A549 treated with ZK216348 at 1 μM for 4 hours (cell line): ENCODE data around the gene TAF1C. TPM values are rescaled to one million over a fixed set of nuclear protein-coding genes. Genes with fewer than 3 reads are reported as not detected.

Experiments used
- total RNA-seq: library from RNA; stranded (reverse); fragments of 200-300 nt; extraction: Qiagen RNA extraction; gene quantifications from 5 replicates; pipeline ENCODE4 v1.2.3, GENCODE V29; 2022; ENCODE audit warnings: low read depth

The TAF1C gene, protein sequence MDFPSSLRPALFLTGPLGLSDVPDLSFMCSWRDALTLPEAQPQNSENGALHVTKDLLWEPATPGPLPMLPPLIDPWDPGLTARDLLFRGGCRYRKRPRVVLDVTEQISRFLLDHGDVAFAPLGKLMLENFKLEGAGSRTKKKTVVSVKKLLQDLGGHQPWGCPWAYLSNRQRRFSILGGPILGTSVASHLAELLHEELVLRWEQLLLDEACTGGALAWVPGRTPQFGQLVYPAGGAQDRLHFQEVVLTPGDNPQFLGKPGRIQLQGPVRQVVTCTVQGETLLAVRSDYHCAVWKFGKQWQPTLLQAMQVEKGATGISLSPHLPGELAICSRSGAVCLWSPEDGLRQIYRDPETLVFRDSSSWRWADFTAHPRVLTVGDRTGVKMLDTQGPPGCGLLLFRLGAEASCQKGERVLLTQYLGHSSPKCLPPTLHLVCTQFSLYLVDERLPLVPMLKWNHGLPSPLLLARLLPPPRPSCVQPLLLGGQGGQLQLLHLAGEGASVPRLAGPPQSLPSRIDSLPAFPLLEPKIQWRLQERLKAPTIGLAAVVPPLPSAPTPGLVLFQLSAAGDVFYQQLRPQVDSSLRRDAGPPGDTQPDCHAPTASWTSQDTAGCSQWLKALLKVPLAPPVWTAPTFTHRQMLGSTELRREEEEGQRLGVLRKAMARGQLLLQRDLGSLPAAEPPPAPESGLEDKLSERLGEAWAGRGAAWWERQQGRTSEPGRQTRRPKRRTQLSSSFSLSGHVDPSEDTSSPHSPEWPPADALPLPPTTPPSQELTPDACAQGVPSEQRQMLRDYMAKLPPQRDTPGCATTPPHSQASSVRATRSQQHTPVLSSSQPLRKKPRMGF
- total RNA-seq = 16.1 to 37.0 TPM (median 31.8 TPM) in 5 replicates

DNA sequence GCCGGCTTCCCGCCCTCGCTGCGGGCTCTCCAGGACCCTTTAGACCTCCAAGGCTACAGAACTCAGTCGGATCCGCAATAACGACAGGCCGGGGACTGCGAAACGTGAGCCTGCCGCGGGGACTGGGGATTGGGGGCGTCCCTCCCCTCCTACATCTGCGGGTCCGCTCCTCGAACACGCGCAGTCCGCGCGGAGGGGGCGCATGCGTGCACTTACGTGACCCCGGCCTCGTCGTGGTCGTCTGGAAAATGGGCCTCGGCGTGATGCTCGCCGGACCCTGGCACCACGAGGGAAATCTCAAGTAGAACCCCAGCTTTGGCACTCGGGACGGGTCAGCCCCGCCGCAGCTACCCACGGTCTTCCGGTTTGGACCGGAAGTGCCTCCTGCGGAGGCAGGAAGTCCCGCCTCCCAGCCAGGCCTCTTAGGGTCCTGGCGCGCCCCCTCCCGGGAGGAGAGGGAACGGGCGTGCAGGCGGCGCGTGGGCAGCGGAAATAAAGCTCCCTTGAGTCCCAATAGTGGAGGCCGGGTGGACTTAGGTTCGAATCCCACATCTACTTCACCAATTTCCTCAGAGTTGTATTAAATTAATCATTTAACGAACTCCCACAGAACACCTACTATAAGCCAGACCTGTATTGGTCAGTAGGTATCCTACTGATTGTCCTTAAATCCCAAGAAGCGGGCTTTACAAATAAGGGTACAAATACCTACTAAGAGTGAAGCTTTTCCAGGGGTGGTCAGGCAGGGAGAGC lies at the start of gene TAF1C:
TSS of gene TAF1C (minus strand) at position 373 of the 753 bp plus-strand sequence. CDS start 2,069 bp downstream, outside the sequence.

GRCh38 chr16:84190731-84191388 lies 4.0 kb upstream of the TAF1C start, which contains the start of gene ADAD2:
Gene ADAD2 (plus strand): TSS chr16:84191157. CDS start chr16:84191231, 74 bp downstream.

GRCh38 chr16:84144859-84145639 lies 41.8 kb downstream of the TAF1C start, which contains the start of the genes DNAAF1 and HSDL1:
Gene DNAAF1 (plus strand): TSS chr16:84145308. CDS start chr16:84145441, 133 bp downstream.
Gene HSDL1 (minus strand): TSS chr16:84145177. CDS start chr16:84131321, 13,856 bp downstream.

Other genes starting within 250 kb of the TAF1C start
- gene OSGIN1, start 233.8 kb downstream of the TAF1C start, total RNA-seq = 20.4 to 40.0 TPM (median 24.5 TPM) in 5 replicates
- gene NECAB2, start 218.8 kb downstream of the TAF1C start, total RNA-seq = 1.7 to 4.0 TPM (median 1.9 TPM) in 5 replicates
- gene SLC38A8, start 144.3 kb downstream of the TAF1C start, total RNA-seq = not detected in 5 replicates
- gene MBTPS1, start 70.1 kb downstream of the TAF1C start, total RNA-seq = 34.2 to 49.0 TPM (median 46.7 TPM) in 5 replicates
- 14.6 to 19.7 TPM (median 18.5 TPM) in 5 replicates for gene HSDL1, start 41.9 kb downstream of the TAF1C start, total RNA-seq
- 0.18 to 0.28 TPM (median 0.22 TPM) in 4 of 5 replicates, not detected in the other for gene DNAAF1, start 41.7 kb downstream of the TAF1C start, total RNA-seq
- not detected in 5 replicates for gene ADAD2, start 4.1 kb upstream of the TAF1C start, total RNA-seq
- not detected in 5 replicates for gene KCNG4, start 53.0 kb upstream of the TAF1C start, total RNA-seq
- not detected in 5 replicates for gene WFDC1, start 107.8 kb upstream of the TAF1C start, total RNA-seq
- 0.09 to 0.51 TPM (median 0.19 TPM) in 4 of 5 replicates, not detected in the other for gene ATP2C2, start 181.5 kb upstream of the TAF1C start, total RNA-seq